GM19372 (cell line): ENCODE measurements around the gene GNB4.
A peak's percentile ranks its signal among the peaks of the same experiment; 100 is the strongest.

ENCODE experiments used
- ATAC-seq: cut with Tn5 transposase; IDR thresholded peaks from one replicate; pipeline ENCODE4 v1.9.1; 2021; ENCODE audit warnings: mild to moderate bottlenecking, low read depth, moderate library complexity; ENCODE audit not compliant: unreplicated experiment

GNB4 gene

GRCh38 chr3:179373938-179374337, 77.3 kb downstream of the GNB4 start:
- ATAC-seq, result no peak

- no peak for ATAC-seq
Measured at GRCh38 chr3:179369621-179370020, 81.6 kb downstream of the GNB4 start.

DNA sequence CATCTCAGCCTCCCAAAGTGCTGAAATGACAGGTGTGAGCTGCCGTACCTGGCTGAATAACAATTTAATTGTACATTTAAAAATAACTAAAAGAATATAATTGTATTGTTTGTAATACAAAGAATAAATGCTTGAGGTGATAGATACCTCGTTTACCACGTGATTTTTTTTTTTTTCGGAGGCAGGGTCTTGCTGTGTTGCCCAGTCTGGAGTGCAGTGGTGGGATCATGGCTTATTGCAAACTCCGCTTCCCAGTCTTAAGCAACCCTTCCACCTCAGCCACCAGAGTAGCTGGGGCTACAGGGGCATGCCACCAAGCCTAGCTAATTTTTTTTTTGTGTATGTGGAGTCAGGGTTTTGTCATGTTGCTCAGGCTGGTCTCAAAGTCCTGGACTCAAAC, 87.9 kb downstream of the GNB4 start:
- no peak for ATAC-seq

GRCh38 chr3:179355996-179356395, 95.3 kb downstream of the GNB4 start:
- ATAC-seq, result no peak

DNA sequence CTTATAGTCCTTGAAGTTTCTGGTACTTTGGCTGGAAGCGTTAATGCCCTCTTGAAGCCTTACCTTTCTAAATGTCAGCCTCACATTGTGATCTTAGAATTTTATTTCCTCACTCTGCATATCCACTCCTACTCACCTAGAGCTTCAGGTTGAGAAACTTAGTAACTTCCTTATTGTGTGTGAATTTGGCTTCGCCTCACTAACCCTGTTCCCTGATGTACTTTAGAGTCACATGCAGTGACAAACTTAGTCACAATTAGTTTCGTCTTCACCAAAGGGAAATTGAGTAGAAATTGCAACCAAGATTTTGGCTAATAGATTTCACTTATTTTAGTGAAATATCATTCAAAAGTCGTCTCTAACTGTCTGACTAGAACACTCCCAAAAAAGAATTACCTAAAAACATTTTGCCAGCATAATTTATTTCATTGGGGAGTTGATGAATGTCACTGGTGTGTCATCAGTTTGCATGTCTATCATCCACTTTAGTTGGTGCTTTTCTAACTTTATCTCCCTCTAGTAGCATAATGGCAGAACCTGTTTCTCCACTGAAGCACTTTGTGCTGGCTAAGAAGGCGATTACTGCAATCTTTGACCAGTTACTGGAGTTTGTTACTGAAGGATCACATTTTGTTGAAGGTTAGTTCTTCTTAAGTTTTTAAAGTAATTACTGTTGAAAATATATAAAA, 102.8 kb downstream of the GNB4 start:
- ATAC-seq, result peak; percentile 57

- ATAC-seq, result peak; percentile 87
Measured at GRCh38 chr3:179347345-179348194, 103.7 kb downstream of the GNB4 start, which contains the start of gene MFN1. Gene MFN1 (plus strand): TSS chr3:179347709. CDS start chr3:179348852, 1,143 bp downstream.
